Stimulated activated CD4-positive, alpha-beta T cell treated with anti-CD3 and anti-CD28 coated beads, Interleukin-4, amount 100 ng/mL, for 48 hours (primary cell): ENCODE results near the gene EMX2.
"Not testable (repeated sequence)": the region's sequence is repeated elsewhere in the genome, so short reads cannot be mapped to it uniquely, and the experiment has no call there.

ENCODE experiments used
- DNase-seq, 2 donors: peaks; one replicate each; pipeline ENCODE4 v3.0.0-alpha.2; 2020; ENCODE audit warnings: low read depth in 2 of 2

Gene EMX2

DNA sequence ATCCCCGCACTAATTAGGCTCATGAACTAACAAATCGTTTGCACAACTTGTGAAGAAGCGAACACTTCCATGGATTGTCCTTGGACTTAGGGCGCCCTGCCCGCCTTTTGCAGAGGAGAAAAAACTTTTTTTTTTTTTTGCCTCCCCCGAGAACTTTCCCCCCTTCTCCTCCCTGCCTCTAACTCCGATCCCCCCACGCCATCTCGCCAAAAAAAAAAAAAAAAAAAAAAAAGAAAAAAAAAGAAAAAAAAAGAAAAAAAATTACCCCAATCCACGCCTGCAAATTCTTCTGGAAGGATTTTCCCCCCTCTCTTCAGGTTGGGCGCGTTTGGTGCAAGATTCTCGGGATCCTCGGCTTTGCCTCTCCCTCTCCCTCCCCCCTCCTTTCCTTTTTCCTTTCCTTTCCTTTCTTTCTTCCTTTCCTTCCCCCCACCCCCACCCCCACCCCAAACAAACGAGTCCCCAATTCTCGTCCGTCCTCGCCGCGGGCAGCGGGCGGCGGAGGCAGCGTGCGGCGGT is at the start of gene EMX2:
TSS of gene EMX2 (plus strand) at position 41 of the 519 bp plus-strand sequence. CDS start 522 bp downstream, outside the sequence.
- DNase-seq: no peak

GRCh38 chr10:117496031-117496430 is 46.5 kb upstream of the EMX2 start:
- DNase-seq: no peak

DNA sequence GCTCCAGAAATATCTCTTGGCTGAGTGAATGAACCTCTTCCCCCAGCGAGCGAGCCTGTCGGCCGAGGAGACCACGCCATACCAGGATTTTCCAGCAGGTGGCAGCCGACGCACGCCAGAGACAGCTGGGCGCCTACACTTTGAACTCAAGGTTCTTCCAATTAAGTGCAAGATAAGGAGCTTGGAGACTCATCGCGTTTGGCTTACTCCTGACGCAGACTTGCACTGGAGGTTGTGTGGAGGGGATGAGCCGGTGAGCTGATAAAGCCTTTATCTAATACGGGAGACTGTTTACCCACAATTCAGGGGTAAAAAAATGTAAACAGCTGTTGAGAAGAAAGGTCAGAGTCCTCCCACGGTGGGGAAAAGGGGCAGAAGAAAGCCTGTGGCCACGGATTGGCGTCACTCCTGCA is 45.9 kb upstream of the EMX2 start:
- DNase-seq: peak; percentile 52 to 64

DNA sequence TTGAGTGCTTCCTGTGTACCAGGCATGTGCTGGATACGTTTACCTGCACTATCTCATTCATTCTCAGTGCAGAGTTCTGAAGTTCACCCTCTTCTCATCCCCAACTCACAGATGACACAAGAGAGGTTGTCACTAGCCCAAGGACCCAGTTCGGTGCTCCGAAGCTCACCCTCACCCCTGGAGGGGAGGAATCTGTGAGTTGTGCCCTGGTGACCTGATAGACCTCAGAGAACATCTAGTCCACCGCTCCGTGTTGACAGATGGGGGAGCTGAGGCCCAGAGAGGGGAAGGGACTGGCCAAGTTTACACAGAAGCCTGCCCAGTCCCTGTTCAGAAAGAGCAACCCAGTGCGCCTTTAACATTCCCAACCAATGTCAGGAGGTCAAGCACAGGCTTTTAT is 44.8 kb upstream of the EMX2 start:
- no peak for DNase-seq

DNA sequence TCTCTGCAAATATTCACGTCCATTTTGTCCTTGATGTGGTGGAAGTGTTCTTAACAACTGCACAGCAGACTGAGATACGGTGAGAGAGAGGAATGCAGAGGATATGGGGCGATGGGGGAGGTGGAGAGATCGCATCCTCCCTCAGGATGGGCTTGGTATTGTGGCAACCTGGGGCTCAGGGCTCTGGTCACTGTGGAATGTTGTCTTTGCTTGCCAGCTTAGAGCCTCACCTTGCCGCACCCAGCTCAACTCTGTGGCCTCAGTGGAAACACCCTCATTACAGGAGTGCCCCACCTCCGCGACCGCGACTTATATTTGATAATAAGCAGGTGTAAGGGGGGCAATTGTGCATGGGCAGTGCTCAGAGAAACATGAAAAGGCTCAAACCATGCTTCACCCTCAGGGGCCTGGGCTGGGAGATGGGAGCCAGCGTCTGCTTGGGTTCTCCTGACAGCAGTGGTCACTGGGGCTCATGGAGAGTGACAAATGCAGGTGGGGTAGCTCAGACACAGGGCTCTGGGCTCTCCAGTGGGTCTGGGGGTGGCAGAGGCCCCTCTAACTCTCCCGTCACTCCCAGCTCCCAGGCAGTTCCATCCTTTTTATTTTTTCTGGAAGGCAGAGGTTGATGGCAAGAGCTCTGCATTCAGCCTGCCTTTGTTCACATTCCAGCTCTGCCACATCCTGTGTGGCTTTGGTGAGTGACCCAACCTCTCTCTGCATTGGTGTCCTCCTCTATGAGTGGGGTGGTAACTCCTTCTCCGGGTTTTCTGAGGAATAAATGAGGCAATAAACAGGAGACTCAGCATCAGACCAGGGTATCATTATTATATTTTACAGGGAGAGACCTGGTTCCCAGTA is 43.1 kb upstream of the EMX2 start:
- DNase-seq: no peak

DNA sequence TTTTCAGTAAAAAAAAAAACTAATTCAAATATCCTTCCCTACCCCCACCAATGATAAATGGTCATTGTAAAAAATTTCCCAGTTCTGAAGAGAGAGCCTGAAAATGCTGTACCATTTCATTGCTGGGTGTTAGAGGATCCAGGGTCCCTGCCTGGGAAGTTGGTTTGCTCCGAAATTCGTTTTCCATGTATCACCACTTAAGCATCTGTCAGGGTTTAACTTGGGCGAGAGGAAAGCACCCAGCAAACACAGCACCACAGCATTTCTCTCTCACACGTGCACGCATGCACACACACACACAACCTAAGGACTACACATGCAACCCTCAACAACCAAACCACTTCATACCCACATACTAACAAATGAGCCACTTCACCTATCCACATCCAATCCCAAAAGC is 42.1 kb upstream of the EMX2 start:
- DNase-seq: no peak

DNA sequence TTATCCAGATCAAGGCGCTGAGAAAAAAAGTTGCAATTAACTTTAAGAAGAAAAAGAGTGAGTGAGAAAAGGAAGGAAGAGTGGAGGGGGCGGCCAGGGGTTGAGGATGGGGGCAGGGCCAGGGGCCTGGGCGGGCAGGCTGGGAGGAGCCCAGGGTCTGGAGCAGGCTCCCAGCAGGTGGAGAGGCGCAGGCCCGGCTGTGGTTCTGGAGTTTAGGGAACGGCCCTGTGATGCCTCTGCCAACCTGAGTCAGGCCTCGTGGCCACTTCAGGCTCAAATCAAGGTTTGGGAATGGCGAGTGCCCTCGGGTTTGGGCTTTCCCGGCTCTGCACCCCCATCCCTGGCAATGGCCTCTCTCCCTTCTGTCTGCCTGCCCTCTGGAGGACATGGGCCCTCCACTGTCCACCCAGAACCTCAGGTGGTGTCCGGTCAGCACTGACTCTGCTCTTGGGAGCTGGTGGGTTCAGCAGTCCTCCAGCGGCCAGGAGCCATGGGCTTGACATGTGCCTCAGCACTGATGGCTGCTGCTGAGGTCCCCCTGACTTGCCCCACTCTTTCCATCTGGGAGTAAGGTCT is 41.0 kb upstream of the EMX2 start:
- DNase-seq: no peak

- DNase-seq: no peak
Measured at GRCh38 chr10:117502421-117503243, 39.9 kb upstream of the EMX2 start.

DNA sequence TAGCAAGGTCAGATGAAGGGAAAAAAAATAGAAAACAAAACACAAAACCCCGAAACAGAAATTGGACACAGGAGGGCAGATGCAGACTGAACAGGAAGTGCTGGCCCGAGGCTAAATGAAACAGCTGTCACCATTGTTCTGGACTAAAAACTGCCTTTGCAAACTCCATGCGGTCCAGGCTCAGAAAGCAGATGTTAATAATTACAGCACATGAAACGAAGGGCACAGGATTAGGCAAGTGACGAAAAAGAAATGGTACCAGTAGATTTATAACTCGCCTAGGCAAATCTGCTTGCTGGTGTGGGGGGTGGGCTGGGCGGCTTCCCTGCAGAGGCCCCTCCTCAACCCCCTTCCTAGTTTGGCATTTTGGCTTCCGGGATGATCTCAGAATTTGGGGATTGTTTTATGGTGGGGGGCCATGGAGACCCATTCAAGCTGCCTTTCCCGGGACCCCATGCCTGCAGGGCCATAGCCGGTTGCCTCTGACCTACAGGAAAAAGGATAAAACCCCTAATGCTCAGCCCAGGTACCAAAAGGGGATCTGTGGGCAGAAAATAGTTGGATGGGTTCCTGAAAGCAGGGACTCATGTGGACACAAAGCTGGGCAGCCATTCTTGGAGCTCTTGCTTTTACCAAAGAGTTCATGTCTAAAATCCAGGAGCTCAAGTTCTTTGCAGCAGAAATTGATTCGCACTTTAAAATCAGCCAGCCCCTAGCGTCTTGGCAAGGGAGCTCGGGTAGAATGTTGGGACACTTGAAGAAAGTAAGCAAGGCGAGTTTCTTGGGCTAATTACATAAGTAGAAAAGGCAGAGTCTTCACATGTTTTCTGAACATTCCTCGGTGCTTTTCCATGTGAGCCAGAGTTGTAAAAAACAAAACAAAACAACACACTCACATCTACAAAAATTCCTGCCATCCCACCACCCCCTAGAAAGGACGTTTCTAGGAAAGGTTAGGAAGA is 39.0 kb upstream of the EMX2 start:
- DNase-seq: no peak

GRCh38 chr10:117504562-117504961 is 38.0 kb upstream of the EMX2 start:
- no peak for DNase-seq

- not testable (repeated sequence) for DNase-seq
Measured at GRCh38 chr10:117507081-117507480, 35.5 kb upstream of the EMX2 start.

- no peak for DNase-seq
Measured at GRCh38 chr10:117509573-117509972, 33.0 kb upstream of the EMX2 start.

DNA sequence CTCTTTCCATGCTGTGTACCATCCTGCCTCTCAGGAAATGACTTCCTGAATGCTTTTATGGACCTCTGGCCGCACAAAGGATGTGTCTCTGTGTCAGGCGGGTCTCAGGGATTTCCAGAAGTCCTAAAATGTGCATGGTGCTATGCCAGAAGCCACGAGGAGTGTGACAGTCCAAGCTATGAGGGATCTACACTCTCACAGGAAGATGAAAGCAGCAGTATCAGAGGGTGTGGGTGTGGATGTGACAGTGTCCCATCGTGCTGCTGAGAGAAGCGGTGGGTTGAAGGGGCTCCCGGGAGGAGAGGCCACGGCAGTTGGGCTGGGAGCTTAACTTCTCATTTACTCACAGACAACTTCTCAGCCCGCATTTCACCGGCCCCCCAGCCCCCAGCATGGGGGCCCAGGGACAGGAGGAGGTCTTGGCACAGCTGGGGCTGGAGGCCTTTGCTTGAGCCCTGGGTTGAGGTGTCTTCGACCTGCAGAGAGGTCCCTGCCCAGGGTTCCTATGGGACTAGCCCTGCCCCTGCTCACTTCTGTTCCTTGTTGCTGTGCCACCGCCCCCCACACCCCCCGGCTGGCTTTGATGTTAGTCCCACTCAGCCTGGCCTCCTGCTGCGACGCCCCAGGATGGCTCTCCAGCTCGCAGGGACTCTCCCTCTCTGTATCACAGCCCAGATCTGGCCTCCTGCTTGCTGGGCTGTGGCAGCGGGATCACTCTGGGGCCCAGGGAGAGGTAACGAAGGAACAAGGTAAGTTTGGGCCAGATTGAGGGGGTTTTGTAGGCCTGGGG is 30.8 kb upstream of the EMX2 start:
- DNase-seq: no peak

GRCh38 chr10:117514971-117515370 is 27.6 kb upstream of the EMX2 start:
- DNase-seq: no peak

DNA sequence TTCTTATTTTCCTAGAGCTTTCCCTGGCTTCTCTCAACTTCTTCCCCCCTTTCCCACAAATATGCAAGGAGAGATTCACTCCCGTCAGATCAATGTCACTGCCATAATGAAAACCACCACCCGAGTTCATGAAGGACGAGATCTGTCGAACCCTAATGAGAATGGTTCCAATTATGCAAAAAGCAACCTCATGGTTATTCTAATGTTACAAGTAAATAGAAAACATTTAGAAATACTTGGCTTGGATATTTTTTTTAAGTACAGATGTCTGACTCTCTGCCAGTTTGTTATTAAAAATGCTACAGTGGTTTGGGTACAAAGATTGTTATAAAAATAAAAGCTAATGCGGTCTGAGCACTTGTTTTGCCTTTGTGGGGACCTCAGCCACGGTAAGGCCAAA is 25.9 kb upstream of the EMX2 start:
- DNase-seq: no peak

GRCh38 chr10:117518246-117518645 is 24.3 kb upstream of the EMX2 start:
- no peak for DNase-seq

- no peak for DNase-seq
Measured at GRCh38 chr10:117519286-117519685, 23.3 kb upstream of the EMX2 start.

DNA sequence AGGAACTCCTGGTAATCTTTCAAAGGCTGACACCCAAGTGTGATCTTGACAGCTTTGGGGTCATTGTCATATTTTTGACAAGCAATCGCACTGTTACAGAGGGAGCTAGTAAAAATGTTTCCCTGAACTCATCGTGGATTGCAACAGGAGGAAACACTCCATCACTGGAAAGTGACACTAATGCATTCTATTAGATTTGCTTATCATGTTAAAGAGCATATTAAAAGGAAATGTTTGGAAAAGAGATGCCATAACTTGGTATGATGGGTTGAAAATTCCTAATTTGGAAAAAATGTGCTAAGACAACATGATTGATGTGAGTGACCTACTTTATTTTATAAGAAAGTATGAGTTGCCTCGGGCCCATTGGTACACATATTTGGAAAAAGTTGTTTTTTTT is 22.7 kb upstream of the EMX2 start:
- no peak for DNase-seq

GRCh38 chr10:117530791-117531190 is 11.8 kb upstream of the EMX2 start:
- no peak for DNase-seq

- DNase-seq: no peak
Measured at GRCh38 chr10:117531371-117532002, 11.1 kb upstream of the EMX2 start.
